Activated CD4-positive, alpha-beta T cell treated with anti-CD3 and anti-CD28 coated beads, Interleukin-2, amount 50 U/mL, for 16 hours (primary cell): ENCODE data around the gene TENT5C.

Source experiments
- DNase-seq: peaks from one replicate; pipeline ENCODE4 v3.0.0-alpha.2; 2020

TENT5C gene

DNA sequence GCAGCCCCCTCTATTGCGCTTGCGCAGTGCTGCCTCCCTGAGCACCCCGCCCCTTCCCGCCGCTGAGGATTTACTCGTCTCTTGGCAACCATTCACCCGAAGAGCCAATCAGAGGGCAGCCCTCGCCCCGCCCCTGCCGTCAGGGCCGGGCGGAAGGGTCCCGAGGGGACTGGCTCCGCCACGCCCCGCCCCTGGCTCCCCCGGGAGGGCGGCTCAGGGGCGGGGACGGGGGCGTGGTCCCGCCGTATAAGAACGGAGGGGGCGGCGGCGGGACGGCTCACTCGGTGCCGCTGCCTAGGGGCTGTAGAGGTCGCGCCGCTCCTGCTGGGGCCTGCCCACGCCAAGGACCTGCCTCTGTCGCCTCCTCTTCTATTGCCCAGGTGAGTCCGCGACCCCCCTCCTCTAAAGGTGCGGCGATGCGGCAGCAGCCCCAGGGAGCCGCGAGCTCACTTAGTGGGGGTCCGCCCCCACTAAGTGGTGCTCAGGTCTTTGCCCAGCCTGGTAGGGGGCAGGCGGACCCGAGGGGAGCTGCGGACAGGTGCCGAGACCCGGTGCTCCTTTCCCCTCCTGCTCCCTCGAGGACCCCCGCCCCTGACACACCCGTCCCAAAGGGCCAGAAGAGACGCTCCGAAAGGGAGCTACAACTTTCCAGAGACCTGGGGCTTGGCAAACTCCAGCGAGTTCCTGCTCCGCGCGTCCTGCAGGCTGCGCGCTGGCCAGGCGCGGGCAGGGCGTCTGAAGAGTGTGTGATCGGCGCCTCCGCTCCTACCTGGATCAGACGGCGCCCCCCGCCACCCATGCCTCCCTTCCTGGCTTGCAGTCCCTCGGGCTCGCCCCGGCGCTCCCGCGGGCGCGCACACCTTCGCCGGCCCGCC is at the start of gene TENT5C:
TSS of gene TENT5C (plus strand) at position 275 of the 875 bp plus-strand sequence. CDS start 16,821 bp downstream, outside the sequence.
- peak; percentile 99 for DNase-seq

DNA sequence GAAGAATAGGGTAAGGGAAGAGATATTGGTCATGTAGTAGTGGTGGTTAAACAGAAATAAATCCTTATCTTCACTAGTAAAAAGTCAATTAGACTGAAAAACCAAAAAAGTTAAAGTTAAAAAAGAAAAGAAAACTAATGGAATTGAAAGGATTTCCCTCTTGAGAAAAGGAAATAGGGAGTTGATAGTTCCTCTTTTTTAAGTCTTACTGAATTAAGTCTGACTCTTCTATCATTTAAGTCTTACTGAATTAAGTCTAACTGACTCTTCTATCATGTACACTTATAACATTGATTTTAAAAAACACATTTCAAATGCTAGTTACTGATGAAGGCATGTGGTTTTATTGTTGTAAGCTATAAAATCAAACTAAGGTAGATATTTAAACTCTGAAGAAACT is 49.5 kb upstream of the TENT5C start:
- no peak for DNase-seq

DNA sequence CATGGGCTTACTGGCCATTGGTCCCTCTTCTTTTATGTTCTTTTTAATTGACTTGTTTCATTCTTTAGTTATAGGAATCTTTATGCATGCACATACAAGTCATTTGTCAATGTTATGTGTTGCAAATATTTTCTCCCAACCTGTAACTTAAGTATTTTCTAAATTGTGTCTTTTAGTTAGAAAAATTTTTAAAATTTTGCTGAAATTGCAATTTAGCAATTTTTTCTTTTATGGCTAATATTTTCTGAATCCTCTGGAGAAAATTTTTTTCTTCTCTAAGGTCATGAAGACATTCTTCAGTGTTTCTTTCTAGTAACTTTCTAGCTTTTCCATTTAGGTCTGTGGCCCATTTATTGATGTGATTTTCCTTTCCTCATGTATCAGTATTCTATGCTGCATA is 48.9 kb upstream of the TENT5C start:
- no peak for DNase-seq

DNA sequence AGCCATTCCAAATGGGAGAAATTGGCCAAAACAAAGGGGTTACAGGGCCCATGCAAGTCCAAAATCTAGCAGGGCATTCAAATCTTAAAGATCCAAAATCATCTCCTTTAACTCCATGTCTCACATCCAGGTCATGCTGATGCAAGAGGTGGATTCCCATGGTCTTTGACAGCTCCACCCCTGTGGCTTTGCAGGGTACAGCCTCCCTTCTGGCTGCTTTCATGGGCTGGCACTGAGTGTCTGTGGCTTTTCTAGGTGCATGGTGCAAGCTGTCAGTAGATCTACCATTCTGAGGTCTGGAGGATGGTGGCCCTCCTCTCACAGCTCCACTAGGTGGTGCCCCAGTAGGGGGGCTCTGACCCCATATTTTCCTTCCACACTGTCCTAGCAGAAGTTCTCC is 47.4 kb upstream of the TENT5C start:
- DNase-seq, result peak; percentile 6

DNA sequence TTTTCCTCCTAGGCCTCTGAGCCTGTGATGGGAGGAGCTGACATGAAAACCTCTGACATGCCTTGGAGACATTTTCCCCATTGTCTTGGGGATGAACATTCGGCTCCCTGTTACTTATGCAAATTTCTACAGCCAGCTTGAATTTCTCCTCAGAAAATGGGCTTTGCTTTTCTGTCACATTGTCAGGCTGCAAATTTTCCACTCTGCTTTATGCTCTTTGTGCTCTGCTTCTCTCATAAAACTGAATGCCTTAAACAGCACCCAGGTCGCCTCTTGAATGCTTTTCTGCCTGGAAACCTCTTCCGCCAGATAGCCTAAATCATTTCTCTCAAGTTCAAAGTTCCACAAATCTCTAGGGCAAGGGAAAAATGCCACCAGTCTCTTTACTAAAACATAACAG is 46.7 kb upstream of the TENT5C start:
- no peak for DNase-seq

DNA sequence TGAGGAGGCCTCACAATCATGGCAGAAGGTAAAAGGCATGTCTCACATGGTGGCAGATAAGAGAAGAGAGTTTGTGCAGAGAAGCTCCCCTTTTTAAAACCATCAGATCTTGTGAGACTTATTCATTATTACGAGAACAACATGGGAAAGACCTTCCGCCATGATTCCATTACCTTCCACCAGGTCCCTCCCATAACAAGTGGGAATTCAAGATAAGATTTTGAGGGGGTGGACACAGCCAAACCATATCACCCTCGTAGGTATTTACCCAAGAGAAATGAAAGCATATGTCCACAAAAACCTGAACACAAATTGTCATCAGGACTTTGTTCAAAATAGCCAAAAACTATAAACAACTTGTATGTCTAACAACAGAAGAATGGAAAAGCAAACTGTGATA is 45.9 kb upstream of the TENT5C start:
- DNase-seq, result no peak

DNA sequence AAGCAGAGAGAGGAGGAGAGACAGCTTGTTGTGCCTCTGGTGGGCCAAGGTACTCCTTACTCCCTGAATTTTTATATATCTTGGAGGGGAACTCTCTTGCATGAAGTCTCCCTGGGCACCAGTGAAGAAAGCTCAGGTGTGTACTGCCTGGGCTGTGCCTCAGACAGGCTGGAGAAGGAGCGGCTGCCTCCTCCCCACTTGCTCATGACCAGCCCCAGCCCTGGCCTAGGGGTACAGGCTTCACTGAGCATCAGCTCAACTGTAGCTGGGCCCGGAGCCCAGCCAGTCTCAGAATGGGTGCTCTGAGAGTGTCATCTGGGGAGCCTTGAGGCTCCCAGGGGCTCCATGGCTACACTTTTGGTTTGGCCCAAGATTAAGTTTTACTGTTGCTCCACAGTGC is 44.8 kb upstream of the TENT5C start:
- no peak for DNase-seq

DNA sequence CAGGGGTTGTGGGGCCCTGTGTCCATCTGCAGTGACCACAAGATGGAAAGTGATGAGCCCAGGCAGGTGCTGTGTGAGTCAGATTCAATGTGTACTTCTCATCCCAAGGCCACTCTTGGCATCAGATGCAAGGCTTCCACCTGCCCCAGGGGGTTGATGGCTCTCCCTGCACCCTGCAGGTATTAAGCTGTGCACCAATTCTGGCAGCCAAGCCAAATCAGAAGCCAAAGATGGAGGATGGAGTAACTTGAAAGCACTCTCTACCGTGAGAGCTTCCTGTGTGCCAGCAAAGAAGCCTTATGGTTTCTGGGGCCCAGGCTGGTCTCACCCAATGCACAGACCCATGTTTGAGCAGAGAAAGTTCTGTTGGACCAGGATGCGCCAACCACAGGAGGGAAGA is 44.3 kb upstream of the TENT5C start:
- DNase-seq, result no peak

DNA sequence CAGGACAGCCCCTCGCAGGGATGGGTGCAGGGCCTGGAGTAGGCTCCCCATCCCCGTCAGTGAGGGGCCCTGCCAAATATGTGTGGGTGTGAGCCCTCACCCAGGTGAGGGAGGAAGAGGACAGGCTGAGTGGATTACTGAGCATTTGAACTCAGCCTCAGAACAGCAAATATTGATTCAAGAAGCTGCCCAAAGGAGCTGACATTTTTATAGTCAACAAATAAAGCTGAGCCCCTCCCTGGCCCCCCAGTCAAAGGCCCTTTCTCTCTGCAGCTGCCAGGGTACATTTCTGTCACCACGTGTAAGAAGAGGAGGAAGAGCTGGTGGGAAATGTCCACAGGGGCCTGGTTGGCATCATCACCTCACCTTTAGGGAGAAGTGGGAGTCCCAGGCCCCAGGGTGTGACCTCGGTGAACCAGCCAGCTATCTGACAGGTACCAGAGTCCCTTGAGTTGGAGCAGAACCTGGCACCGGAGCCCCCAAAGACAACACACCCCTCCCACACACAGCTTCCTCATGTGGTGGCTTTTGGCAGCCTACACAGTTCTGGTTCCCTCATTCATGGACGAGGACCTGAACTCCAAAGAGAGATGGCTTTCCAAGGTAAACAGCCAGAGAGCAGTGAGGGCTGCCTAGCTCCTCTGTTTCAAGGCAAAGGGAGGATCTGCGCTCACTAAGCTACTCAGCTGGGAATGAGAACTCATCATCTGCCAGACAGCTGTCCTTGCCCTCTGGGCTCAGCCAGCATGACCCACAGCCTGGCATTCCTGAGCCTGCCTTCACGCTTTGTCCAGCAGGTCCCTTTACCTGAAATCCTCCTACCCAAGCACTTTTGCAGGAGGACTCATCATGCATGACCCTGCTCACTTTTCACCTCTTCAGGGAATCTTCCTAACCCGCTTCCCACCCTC is 43.0 kb upstream of the TENT5C start:
- DNase-seq, result no peak

DNA sequence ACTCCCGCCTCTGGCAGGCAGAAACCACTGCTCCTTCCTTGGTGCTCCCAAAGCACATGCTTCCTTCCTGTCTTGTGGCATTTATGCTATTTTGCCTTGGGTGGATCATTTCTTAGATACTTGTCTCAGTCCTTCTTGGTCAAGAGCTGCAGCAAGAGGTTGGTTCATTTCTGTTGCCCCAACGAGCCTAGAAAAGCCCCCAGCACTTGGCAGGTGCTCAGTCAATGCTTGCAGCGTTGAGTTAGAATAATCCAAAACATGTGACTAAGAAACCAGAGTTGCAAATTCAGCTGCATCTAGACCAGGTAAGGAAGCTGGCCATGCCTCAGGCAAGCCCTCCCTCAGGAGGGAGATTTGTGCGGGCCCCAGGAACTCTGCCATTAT is 42.4 kb upstream of the TENT5C start:
- no peak for DNase-seq

DNA sequence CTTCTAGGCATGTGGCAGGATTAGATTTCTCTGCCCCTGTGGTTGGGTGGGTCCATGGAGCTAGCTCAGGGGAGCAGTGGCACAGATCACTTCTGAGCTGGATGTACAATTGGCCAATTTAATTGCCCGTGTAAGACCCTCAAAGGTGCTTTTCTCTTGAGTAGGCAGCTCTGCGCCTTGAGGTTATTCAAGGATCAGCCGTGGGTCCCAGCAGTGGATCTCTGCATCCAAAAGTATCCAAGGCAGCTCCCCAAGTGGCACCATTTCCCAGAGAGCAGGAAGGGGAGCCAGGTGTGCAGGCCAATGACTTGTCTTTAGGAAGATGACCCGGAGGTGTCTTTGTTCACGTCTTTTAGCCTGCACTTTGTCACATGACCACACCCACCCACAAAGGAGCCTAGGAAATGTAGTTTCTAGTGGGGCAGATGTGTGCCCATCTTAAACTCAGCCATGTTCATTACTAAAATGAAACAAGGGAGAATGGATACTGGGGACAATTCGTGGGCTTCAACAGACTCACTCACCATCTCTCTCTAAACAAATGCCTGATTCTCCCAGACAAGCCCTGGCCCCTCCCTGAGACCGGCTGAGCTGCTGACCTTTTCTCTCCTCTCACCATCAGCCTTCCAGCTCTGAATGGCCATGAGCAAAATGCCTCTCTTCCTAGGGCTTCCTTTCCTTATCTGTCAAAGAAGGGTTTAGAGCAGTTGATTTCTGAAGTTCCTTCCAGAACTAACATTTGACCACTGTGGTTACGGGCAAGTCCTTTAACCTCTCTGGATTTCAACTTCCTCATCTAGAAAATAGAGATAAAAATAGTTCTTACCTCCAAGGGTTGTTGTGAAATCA is 41.4 kb upstream of the TENT5C start:
- no peak for DNase-seq

DNA sequence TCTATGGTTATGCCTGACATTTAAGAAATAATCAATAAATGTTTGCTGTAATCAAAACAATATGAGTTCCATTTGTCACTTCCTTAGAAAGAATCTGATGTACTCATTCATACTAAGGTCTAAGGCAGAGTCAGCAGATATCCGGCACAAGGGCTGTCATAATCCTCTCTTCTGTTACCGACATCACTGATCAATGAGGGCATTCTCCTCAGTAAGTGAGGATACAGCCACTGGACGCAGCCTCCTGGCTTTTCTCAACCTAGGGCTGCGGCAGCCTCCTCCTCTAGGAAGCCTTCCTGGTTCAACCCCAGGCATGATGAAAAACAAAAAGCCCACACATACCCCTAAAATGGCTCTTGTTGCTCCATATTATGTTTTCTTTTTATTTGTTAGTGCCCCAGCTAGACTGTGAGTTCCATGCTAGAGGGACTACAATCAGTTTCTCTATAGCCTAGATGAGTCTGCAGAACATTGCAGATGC is 40.7 kb upstream of the TENT5C start:
- no peak for DNase-seq

DNA sequence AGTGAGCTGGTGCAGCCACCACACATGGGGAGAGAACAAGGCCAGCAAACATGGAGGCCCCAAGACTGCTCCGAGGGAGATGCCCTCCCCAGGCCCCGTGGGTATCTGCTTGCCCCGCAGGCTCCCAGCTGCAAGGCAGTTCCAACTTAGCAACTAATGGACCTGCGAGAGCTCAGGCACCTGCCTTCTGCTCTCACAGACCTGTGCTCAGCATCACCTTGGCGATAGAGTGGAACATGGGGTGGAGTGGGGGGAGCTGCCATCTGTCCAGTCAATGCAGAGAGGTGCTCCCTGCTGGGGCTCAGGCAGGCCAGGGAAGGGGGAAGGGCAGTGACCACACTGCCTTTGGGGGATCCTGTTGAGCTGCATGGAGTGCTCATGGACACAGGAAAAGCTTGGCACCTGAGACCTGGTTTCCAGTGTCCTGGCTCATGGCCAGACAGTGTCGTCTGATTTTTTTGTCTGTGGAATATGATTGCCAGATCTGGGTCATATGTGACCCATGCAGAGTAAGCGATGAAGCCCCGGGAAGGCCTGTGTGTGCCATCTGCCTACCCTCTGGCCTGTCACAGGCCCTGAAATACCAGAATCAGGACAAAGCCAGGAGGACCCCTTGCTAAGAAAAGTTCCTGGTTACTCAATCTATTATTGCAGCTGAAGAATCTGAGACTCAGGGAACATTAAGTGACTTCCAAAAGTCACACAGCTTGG is 39.9 kb upstream of the TENT5C start:
- no peak for DNase-seq

DNA sequence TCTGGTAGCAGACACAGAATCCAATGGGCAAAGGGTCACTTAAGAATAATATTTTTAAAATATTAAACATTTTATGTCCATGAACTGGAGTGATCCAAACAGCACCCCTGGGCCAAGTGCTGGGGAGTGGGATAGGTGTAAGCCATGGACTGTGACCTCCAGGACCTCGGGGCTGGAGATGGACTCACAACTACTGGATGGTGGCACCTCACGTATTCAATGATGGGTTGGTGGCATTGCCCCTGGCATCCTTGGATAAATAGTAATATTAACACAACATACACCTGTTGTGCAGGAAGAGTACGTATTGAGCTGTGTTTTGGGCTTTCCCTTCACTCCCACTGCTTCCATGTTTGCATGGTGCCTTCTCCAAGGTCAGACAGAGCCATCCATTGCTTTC is 39.3 kb upstream of the TENT5C start:
- DNase-seq, result no peak

DNA sequence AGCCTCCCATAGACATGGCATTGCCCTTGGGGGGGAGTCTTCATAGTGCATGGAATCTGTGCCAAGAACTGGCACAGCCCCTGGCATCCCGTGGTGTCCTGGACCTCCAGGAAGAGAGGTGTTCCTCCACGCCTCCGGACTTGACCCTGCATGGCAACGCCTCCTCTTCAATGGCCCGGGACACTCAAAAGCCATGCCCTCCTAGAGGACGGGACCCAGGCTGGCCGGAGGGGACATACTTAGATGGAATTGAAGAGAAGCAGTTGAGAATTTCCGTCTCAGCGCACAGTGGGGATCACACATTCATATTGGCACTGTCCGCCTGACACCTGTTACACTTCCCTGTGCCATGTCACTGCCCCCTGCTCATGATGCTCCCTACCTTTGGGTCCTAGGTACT is 38.4 kb upstream of the TENT5C start:
- no peak for DNase-seq

DNA sequence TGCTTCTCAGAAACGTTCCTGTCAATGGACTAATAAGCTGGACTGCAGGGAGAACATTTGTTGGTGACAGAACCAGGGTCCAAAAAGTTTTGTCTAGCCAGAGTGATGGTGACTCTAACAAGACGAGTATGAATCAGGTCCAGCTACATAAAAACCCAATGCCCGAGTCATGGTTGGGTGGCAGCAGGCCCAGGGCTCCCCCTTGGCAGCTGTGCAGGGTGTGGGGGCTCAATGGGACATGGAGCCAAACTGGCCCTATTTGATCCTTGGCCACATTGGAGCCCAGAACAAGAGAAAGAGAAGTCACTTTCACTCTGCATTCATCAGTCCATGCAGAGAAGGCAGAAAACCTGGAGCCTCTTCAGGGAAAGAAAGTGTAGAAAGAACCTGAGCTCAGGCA is 37.9 kb upstream of the TENT5C start:
- DNase-seq, result no peak

DNA sequence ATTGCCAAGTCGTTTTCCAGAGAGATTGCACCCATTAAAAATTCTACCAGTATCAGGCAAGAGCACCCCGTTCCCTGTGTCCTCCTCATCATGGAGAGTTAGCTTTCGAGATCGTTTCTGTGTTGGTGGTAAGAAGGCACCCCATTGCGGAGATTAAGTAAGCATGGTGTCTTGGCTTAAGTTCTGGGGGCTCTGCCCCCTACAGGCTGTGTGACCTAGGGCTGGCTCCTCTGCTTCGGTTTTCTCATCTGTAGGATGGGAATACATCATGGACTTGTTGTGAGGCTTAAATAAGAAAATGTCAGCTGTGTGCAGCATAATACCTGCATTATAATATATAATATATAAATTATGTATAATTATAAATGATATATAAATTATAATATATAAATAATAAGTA is 36.8 kb upstream of the TENT5C start:
- DNase-seq, result no peak

DNA sequence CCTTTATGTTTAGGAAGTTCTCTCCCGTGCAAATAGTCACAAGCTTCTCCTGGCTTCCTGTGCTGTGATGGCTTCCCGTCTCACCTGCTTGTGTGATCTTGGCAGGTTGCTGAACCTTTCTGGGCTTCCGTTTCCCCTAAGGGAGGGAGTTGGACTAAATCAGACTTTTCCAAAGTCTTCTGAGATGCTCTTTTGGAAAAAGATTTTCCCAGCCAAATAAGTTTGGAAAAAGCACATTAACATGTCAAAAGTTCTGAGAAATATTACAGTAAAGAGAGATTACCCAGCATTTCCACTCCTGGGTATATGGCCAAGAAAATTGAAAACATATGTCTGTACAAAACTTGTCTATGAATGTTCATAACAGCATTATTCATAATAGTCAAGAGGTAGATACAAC is 36.0 kb upstream of the TENT5C start:
- DNase-seq, result no peak

DNA sequence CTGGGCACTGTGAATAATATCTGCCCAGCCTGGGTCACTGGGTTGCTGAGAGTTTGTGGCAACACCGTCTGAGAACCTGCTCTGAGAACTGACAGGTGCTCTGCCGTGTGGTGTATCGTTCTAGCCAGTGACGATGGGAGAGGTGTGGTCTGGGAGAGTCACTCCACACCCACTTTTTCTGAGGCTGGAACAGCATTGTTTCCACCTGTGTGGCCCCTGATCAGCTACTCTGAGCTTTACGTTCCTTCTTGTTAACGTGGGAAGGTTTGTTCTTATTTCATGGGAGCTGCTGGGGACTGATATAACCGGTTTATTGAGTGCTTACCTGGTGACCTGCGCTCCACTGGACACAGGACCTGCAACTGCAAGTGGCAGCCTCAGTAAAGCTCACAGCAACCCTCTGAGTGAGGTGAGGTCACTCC is 34.8 kb upstream of the TENT5C start:
- no peak for DNase-seq

DNA sequence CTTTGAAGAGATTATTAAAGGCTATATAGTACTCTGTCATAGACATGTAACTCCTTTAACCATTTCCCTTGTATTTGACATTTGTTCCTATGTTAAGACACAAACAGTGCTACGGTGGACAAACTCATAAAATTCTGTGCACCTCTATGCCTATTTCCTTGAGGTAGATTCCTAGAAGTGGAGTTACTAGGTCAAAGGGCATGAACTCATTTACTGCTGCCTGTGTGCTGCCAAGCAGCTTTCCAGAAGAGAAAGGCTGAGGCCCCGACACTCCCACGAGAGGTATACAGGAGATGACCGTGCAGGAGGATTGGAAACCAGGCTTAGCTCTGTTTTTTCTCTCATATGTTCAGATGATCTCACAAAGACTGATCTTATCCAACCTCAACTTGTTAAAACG is 34.4 kb upstream of the TENT5C start:
- no peak for DNase-seq

DNA sequence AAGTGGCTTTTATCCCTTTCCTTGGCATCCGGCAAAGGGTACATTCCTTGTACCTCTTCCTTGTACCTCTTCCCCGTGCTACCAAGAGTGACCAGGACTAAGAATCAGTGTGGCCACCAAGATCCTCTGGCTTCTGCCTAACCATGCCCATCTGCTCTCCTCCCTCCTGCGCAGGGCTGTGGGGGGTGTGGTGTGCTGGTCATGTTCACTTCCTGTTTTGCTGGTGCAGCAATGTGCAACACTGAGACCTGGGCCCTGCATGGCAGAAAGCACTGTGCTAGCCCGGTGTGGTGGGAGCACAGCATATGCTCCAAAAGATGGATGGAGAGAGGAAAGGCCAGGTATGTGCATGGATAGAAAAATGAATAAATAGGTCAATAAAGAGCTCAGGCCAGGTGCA is 33.3 kb upstream of the TENT5C start:
- no peak for DNase-seq

DNA sequence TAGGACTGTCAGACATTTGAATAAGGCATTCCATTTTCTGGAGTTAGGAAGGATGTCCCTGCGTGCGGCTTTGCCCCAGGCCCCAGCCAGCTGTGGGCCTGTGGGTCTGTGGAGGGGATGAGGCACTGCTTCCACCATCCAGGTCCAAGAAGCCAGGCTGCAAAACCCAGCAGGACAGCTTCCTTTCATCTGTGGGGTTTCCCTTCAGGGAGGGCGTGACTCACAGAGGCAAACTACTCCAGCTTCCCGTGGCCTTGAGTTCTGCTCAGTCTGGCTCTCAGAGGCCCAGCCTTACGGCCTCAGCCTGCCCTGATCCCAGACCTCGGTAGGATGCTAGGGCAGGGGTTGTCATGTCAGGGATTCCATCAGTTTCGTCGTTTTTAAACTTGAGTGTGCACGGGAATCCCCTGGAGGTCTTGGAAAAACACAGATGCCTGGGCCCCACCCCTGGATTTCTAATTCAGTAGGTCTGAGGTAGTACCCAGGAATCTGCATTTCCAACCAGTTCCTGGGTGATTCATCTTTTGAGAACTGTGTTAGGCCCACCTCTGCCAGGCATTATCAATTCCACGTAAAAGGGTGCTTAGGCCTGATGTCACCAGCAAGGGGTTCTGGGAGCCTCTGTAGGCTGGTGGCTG is 32.3 kb upstream of the TENT5C start:
- no peak for DNase-seq
